Measurements from ENCODE around the gene BTN1A1.
"Not testable (repeated sequence)": the region's sequence is repeated elsewhere in the genome, so short reads cannot be mapped to it uniquely, and the experiment has no call there.

Gene BTN1A1, protein sequence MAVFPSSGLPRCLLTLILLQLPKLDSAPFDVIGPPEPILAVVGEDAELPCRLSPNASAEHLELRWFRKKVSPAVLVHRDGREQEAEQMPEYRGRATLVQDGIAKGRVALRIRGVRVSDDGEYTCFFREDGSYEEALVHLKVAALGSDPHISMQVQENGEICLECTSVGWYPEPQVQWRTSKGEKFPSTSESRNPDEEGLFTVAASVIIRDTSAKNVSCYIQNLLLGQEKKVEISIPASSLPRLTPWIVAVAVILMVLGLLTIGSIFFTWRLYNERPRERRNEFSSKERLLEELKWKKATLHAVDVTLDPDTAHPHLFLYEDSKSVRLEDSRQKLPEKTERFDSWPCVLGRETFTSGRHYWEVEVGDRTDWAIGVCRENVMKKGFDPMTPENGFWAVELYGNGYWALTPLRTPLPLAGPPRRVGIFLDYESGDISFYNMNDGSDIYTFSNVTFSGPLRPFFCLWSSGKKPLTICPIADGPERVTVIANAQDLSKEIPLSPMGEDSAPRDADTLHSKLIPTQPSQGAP

DNA sequence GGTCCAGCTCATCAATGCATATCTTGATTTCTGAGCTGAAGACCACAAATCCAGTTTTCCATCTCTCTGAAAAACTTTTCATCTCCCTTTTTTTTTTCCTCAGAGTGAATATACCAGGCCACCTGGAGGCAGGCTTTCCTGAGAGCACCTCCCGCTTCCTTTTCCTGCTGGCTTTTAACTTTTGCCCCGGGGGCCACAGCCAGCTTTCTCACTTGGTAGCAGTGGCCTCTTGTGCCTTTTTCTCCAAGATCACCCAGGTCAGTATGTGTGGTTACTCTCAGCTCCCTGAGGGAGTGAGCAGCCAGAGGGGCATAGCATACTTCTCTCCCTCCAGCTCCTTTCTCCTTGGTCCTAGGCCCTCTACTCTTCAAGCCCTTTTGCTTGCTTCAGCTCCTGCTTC lies at the start of gene BTN1A1:
Gene BTN1A1, plus strand, starts transcription at position 202 of the 400 bp plus-strand sequence. CDS start 984 bp downstream, outside the sequence.
- DNase-seq: no peak

DNA sequence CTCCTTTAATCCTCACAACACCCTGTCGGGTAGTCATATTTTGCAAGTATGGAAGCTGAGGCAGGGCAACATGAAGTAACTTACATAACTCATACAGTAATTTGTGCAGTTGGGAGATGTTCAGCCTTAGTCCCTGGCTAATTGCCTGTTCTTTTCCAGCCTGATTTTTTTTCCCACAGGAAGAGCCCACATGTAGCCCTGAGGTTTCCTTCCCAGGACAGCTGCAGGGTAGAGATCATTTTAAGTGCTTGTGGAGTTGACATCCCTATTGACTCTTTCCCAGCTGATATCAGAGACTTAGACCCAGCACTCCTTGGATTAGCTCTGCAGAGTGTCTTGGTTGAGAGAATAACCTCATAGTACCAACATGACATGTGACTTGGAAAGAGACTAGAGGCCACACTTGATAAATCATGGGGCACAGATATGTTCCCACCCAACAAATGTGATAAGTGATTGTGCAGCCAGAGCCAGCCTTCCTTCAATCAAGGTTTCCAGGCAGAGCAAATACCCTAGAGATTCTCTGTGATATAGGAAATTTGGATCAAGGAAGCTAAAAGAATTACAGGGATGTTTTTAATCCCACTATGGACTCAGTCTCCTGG lies 47.4 kb upstream of the BTN1A1 start:
- no peak for DNase-seq

DNA sequence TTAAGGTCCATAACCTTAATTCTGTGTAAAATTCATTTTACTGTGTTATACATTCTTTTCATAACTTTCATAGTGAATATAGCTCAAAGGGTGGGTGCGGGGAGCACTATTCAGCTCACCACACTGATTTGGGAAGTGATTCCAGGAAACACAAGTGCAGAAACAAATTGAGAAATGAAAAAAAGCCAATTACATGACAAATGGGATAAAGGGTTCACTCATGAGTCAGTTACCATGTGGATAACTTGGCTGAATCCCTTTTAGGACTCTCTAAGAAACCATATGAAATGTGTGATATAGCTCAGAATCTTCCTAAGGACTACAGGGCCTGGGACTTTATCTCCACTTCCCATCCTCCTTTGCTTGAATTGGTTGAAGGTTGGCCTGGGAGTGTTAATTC lies 45.5 kb upstream of the BTN1A1 start:
- no peak for DNase-seq

DNA sequence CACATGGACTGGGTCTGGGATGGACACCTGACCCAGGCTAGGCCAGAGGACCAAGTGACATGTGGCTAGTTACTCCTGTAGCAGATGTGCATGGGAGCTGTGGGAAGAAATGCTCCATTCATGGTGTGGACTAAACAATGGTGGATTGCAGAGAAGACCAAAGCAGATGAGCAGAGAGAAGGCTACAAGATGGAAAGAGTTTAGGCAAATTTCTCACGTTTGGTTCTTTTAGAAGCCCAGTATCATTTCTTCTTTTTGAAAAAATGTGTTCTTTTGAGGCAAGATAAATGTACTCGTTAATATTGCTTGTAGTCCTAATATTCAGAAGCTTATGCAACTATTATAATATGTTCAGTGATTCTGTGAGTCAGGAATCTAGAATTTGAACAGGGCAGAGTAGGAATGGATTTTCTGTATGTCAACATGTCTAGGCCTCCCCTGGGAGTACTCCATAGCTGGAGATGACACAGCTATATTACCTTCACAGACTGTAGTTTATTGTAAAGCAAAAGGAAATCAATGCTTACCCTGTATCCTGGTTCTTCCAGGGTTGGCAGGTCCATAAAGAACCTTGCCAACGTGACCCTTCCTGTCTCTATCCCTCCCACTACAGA lies 44.6 kb upstream of the BTN1A1 start:
- no peak for DNase-seq

DNA sequence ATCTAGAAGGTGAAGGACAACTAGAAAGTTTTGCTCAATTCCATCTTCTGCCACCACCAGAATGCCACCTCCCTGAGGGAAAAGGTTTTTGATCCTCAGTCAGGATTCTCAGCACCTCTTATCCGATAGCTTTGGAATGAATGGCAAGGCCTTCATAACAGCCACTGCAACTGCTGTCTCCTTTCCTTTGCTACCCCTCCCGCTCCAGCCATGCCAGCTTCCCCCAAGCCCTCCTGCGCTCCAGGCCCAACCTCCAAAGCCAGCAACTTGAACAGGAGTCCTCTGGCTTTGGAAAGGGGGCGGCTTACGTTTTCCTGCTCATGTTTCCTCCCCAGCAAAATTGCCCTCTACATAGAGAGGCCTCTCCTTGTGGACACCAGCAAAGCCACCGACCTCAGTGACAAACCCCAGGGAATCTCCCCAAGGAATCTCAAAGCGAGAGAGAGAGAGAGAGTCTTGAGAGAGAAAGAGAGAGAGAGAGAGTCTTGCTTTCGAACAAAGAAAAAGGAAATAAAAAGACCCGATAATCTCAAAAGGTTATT lies 42.8 kb upstream of the BTN1A1 start:
- no peak for DNase-seq

DNA sequence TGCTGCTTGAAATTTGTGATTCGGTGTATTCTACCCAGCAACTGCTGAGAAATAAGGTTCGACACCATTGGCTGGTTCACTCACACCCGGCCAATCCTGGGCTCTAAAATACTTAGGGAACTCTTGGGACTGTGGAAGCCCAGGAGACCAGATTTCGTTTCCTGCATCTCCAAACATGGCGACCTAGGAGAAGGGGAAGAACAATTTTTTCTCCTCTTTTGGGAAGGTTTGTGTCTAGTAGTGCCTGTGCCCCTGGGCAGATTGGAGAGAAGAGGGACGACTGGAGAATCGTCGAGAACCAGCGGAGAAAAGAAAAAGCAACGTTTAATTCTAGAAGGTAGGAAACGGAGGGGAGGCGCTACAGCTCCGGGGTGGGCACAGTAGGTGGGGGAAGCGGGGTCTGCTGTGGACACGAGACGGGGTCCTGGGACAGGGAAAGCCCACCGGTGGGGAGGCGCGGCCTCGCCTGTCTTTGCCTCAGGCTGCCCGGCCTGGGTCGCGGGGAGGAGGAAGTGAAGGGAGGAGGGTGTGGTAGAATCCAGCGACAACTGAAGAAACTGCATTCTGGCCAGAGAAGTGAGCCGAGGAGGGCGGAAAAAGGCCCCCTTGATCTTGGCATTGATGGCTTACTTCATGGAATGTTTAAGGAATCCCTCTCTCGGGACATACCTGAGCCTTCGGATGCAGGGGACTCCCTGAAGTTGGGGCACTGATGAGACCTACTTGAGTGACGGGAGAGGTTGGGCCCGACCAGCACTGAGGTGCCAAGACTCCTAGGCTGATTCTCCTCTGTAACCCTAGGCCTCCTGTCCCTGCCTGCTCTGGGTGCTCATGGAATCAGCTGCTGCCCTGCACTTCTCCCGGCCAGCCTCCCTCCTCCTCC lies 42.1 kb upstream of the BTN1A1 start, which contains the start of gene BTN2A1:
Gene BTN2A1, plus strand, starts transcription at position 150 of the 883 bp plus-strand sequence. Its CDS starts 682 bp downstream, at position 832.
- DNase-seq: peak; percentile 82 to 89

DNA sequence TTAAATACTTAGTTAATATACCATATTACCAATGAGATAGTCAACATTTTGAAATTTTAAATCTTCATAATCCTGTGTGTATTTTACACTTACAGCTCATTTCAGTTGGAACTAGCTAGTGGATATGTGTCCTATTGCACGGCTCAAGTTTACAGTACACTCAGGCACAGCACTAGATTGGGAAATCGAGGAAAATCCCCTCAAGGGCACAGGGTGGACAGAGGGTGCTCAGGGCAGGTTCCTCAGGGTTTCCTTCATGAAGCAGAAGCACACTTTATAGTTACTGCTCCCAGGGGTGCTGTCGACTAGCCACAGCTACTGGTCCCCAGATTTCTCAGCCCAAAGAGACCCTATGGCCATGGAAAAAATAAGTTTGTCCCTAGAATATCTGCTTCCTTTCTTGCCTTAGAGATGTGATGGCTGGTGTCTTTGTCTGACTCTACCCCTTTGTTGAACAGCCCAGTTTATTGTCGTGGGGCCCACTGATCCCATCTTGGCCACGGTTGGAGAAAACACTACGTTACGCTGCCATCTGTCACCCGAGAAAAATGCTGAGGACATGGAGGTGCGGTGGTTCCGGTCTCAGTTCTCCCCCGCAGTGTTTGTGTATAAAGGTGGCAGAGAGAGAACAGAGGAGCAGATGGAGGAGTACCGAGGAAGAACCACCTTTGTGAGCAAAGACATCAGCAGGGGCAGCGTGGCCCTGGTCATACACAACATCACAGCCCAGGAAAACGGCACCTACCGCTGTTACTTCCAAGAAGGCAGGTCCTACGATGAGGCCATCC lies 40.9 kb upstream of the BTN1A1 start:
- DNase-seq: no peak

DNA sequence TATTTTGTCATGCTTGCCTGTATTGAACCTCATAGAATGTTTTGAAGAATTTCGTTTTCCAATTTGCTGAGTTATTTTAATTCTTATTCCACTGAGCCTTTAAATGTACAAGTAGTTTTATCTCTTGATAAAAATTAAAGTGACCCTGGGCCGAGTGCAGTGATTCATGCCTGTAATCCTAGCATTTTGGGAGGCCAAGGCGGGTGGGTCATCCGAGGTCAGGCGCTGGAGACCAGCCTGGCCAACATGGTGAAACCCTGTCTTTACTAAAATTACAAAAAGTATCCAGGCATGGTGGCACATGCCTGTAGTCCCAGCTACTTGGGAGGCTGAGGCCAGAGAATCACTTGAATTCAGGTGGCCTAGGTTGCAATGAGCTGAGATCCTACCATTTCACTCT lies 38.8 kb upstream of the BTN1A1 start:
- not testable (repeated sequence) for DNase-seq

DNA sequence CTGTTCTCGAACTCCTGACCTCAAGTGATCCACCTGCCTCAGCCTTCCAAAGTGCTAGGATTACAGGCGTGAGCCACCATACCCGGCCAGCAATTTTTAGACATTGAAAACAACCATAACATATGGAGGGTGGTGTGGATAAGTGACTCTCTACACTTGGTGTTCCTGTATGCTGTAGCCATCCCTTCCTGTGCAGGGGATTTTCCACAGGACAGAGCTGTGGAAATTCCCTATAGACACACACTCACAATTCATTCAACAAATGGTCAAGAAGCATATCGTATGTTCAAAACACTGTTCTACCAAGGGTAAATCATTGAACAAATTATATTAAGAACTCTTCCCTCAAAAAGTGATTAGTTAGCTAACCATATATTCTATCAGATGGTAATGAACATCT lies 36.1 kb upstream of the BTN1A1 start:
- DNase-seq: no peak

DNA sequence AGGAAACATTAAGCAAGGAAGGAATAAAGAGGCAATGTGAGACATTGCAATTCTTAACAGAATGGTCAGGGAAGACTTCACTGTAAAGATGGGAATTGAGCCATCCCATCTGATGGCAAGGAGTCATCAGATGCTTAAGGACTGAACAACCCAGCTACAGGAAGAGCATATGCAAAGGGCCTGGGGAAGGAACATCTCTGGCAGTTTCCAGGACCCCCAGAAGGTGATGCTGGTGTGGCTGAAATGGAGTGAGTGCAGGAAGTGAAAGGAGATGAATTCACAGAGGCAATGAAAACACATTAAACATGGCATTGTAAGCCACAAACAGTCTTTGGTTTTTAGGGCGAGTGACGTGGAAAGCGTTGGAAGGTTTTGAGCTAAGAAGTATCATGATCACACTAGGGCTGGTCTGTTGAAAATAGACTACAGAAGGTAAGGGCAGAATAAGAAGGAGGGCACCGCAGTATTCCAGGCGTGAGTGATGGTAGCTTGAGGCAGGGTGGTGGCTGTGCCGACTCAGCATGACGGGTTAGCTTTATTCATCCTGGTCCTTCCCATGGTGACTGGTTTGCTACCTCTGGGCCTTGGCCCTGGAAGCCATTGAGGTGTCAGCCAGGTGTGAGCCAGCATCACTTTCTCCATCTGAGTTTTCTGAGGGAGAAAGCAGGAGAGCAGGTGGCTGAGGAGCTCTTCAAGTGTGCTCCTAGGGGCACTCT lies 35.5 kb upstream of the BTN1A1 start:
- no peak for DNase-seq

DNA sequence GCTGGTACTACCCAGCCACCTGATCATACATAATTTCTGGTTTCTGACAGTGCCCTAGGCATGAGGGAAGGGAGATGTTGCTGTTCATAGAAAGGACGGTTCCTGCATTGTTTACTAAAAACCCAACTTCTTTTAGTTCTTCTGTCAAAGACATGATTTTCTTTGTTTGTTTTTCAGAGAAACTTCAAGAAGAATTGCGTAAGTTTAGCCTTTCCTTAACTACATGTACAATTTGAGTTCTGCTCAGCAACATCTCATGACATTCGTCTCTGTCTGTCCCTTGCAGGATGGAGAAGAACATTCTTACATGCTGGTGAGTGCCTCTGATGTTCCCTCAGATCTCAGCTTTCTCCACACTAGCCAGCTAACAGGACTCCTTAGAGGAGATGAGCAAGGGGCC lies 34.3 kb upstream of the BTN1A1 start:
- DNase-seq: no peak

DNA sequence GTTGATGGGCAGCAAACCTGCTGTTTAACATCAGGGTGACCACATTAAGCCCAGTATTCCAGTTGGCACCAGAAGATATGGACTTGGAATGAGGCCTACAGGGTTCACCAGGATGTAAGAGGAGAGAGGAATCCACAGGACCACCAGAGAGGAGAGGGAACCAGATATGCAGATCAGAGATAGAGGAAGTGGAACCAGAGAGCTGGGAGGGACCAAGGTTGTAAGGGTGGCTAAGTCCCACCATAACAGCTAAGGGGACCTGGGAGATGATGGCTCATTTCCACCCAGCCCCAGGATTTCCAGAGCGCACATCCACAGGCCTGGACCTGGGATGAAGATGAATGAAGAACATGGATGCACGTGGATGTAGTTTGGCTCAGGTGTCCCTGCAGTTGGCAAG lies 31.3 kb upstream of the BTN1A1 start:
- no peak for DNase-seq

DNA sequence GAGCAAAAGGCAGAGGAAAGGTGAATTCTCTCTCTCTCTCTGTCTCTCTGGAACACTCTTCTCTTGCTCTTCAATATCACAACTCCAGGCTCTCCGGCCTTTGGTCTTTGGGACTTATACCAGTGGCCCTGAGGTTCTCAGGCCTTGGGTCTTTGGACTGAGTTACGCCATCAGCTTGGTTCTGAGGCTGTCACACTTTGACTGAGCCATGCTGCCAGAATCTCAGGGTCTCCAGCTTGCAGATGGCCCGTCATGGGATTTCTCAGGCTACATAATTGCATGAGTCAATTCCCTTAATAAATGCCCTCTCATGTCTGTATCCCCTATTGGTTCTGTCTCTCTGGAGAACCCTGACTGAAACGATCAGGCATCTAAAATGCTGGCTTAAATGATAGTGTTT lies 29.5 kb upstream of the BTN1A1 start:
- DNase-seq: no peak

DNA sequence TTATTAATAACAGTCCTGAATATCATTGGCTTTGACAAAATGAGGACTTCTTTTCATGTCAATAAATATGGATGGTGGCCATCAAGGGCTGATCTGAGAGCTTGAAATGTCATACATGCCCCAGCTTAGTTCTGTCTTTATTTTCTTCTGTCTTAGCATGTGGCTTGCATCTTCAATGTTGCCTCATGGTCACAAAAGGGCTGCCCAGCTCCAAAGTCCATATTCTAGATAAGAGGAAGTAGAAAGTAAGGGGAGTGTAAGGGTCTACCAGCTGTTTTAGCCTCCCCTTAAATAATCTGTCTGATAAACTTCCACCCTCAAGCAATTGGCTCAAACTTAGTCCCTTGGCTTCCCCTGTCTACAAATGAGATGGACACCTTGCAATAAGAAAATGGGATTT lies 28.1 kb upstream of the BTN1A1 start:
- no peak for DNase-seq

DNA sequence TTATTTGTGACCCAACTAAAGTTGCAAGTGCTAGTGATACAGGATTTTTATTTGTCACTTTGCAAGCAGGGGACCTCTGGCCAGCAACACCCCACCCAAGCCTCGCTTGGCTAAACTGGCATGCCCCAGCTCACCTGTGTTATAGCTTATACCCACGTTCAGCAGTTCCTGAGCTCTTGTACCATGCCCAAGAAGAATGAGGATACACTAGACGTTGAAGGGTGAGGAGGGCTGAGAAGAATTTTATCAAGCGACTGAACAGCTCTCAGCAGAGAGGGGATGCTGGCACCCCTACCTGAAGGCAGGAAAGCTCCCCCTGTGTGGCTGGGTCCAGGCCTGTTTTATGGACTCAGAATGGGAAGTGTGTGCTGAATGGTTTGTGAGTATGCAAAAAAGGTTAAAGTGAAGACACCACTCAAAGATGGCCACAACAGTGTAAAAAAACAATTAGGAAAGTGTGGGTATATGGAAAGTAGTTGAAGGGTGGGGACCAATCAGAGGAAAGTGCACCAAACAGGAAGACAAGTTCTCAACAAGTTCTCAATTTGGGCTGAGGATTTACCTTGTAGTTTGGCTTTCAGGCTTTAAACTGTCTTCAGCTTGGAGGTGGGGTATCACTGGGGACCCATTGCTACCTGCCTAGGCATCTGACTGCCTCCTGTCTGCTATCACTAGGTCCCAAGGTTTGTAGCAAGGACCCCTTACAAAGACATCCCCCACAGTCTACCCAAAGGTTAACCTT lies 27.4 kb upstream of the BTN1A1 start:
- DNase-seq: peak in 1 of 2 donors; percentile 47

DNA sequence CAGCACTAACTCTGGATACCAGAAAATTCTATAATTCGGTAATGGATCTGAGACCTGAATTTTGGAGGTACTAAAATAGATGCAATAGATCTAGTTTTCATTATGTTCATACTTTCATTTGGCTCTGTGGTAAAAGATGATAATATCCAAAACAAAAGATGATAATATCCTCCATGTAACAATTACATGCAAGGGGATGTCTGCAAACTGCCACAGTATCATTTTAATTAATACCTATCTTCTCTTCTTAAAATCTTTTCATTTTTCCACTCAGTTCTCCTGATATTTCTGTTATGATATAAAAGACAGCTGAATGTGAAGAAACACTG lies 26.7 kb upstream of the BTN1A1 start:
- no peak for DNase-seq

DNA sequence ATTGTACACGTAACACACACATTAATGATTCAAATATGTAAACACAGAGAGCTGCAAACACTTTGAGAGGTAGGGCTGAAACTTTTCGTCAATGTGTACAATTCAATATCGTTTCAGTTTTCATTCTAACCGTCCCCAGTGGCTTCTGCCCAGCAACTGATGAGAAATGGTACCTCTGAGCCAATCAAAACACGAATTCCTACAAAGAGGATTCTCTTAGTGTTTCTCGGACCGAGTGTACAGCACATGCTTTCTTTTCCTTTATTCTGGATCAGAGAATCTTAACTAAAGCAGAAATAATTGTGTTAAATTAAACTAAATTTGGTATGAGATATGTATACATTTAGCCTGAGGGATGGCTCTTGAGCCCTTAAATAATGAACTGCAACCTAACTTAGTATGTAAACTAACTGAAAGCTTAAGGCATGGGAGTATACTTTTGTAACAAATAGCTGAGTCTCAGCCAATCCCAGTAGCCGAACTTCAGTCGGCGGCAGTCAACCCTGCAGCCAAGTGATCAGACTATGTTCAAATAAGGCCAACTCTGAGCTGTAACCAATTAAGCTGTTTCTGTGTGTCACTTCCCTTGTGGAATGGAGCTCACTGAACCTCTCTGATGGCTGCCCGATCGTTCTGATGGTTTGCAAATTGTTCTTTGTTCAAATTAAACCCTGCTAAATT lies 26.2 kb upstream of the BTN1A1 start:
- DNase-seq: peak; percentile 93 to 95

DNA sequence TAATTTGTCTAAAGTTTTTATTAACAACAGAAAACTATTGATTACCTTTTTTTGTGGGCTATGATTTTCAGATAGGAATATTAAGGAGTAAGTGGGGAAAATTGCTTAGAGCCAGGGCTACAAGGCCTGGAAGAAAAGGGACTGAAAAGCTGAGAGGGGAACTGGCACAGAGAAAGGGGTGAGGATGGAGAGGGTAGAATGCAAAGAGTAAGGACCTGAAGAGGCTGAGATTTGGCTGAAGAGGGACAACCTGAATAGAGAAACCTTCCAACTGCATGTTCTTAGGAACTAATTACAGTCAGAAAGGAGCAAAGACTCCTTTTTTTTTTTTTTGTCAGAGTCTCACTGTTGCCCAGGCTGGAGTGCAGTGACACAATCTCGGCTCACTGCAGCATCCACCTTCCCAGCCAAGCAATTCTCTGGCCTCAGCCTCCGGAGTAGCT lies 25.6 kb upstream of the BTN1A1 start:
- DNase-seq: no peak

Data from CD4-positive, alpha-beta T cell treated with Interleukin-4 for 1 hour (primary cell).